Left ventricle myocardium superior (tissue), 1 donor: ENCODE data around the gene OR1E2. TPM values are rescaled to one million over a fixed set of nuclear protein-coding genes. Genes with fewer than 3 reads are reported as not detected.
A peak's percentile ranks its signal among the peaks of the same experiment; 100 is the strongest.
"Not testable (repeated sequence)": the region's sequence is repeated elsewhere in the genome, so short reads cannot be mapped to it uniquely, and the experiment has no call there.

Experiments used
- ATAC-seq: fragments of 200-7000 bp; cut with Tn5 transposase; one replicate; pipeline ENCODE4 v1.9.1; 2020; ENCODE audit warnings: mild to moderate bottlenecking, moderate library complexity
- DNase-seq: peaks from one replicate; pipeline ENCODE4 v3.0.0-alpha.2; 2020
- intact Hi-C: fragments of 100-400 bp; cut with micrococcal nuclease; formaldehyde crosslinking; loops from one replicate; pipeline ENCODE4 v1.11.0; 2022
- long read RNA-seq: library from polyadenylated mRNA; unstranded; transcript quantifications from one replicate; pipeline ENCODE4 v2.0.0, GENCODE V29; 2021
- total RNA-seq: library from RNA; stranded (reverse); fragmentation: NEBNext Ultra II Directional; extraction: Animal tissue kit (Norgen Biotek cat#: 25700); gene quantifications from one replicate; pipeline ENCODE4 v1.2.1, GENCODE V29; 2021
- donor health status: DM: no; HTN: yes; CAD: no; lungs with severe emphysema.

OR1E2 gene, protein sequence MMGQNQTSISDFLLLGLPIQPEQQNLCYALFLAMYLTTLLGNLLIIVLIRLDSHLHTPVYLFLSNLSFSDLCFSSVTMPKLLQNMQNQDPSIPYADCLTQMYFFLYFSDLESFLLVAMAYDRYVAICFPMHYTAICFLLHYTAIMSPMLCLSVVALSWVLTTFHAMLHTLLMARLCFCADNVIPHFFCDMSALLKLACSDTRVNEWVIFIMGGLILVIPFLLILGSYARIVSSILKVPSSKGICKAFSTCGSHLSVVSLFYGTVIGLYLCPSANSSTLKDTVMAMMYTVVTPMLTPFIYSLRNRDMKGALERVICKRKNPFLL
- not detected for total RNA-seq
- long read RNA-seq = 0 reads

DNA sequence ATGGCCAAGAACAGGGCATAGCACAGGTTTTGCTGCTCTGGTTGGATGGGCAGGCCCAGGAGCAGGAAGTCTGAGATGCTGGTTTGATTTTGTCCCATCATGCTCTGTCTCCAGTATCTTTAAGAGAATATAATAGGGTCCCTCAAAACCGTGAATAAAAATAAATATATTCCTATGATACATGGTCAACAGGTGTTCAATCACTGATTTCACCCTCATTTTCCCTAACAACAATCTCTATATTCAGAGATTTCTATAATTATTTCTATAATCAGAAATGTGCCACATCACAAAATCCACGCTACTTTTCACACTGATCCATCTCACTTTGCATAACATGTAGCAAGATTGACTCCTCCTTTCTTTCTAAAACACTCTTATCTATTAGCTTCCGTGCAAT, at the start of gene OR1E2:
TSS of gene OR1E2 (minus strand) at position 101 of the 400 bp plus-strand sequence. CDS start at position 101, 0 bp downstream.
- DNase-seq (no peak), ATAC-seq (no peak)
- intact Hi-C loops = no loop called here

DNA sequence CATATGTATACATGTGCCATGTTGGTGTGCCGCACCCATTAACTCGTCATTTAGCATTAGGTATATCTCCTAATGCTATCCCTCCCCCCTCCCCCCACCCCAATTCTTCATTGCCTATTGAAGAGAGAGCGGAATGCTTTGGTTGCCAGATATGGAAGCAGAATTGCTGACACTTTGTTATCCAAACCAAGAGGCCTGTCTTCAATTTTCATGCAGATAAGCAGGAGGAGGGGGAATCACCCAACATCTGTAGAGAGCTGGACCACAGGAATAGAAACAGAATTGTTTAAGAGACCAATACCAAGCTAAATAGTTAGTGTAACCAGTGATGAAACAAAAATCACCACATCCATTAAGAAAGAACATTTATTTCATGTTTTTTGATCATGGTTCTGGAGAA, 49.2 kb upstream of the OR1E2 start:
- ATAC-seq = no peak
- DNase-seq = no peak
- intact Hi-C loops = no loop called here

DNA sequence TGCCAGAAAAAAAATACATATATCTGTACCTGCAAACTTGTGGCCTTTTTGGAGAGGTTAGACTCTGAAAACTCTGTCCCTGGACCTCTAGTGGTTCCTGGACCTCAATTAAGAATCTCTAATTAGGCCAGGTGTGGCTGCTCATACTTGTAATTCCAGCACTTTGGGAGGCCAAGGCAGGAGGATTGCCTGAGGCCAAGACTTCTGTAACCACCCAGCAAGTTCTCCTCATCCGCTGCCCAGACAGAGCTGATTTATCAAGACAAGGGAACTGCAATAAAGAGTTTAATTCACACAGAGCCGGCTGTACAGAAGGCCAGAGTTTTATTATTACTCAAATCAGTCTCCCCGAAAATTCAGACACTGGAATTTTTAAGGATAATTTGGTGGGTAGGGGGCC, 46.3 kb upstream of the OR1E2 start:
- ATAC-seq (no peak), DNase-seq (no peak)
- intact Hi-C loops = no loop called here

DNA sequence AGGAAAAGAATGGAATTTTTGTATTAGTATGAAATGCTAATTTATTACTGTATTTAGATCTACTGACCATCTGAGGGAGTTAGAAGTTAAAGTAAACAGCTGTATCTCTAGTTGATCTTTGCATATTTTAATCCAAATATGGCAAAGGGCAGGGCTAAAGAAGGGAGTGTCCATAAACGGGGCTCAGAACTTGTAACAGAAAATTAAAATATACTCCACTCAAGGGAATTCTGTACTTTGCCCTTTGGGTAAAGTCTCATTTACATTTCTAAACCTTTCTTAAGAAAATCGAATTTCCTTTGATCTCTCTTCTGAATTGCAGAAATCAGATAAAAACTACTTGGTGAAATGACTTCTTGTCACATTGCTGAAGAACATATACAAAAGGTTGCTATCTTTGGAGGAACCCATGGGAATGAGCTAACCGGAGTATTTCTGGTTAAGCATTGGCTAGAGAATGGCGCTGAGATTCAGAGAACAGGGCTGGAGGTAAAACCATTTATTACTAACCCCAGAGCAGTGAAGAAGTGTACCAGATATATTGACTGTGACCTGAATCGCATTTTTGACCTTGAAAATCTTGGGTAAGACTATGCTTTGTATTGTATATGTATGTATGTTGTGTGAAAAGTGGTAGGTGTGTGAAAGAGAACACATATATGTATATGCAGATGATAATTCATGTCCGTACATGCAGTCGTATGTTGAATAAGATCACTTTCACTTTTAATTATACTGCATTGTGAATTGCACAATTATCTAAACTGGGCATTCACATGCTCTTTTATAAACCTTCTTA, 42.4 kb upstream of the OR1E2 start, which contains the start of gene ASPA:
TSS of gene ASPA (plus strand) at position 186 of the 799 bp plus-strand sequence. CDS start at position 349, 163 bp downstream.
- ATAC-seq (peak; percentile 71), DNase-seq (no peak)
- intact Hi-C loops = no loop called here

DNA sequence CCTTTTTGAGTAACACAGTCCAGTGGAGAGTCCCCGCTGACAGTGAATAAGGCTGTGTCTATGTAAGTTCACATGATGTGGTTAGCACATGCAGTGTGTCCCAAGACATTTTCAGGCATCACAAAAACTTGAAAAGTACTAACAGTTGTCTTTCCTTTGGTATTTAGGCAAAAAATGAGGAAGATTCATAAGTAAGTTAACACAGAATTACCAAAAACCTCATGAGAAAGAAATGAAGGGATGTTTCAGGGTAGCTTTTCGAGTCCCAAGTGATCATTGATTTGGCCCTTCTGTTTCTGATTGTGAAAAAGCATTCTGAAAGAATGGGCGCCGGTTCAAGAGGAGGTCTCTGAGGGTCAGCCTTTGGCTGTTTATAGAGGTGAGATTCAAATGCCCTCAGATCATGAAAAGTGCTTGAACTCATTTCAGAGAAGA, 41.6 kb upstream of the OR1E2 start:
- peak; percentile 48 for ATAC-seq
- intact Hi-C loops = no loop called here
- no peak for DNase-seq

DNA sequence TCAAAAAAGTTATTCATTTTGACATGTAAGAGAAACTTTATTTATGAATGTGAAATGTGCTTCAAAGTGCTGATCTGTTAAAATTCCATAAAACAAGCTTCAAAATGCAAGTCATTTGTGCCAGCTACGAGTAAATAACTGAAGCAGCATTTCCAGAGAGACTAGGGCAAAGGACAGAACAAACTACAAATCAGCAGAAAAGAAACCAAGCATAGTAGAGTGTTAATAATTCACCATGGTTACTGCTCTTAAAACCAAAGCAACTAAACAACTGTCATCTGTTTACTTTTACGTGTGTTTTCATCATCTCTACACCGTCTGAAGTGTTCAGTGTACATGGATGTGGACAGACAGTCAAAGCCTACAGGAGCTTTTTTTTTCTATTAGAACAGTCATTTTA, 40.6 kb upstream of the OR1E2 start:
- DNase-seq (no peak), ATAC-seq (no peak)
- intact Hi-C loops = no loop called here

DNA sequence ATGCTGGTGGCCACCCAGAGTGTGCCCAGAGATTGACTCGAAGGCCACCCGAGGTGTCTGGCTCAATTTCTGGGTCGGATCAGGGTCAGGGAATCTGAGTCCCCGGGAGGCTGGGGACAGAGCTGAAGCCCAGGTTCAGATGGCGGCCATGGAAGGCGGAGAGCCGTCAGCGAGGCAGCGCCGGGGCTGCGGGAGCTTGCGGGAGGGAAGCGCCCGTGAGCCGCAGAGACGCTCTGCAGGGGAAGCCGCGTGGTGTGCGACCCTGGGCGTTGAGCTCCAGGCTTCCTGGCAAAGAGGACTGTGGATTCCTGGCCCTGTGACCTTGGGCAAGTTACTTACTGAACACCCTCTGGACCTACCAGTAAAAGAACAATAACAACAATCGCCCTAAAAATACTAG, 38.5 kb upstream of the OR1E2 start:
- DNase-seq (no peak), ATAC-seq (no peak)
- intact Hi-C loops = no loop called here

DNA sequence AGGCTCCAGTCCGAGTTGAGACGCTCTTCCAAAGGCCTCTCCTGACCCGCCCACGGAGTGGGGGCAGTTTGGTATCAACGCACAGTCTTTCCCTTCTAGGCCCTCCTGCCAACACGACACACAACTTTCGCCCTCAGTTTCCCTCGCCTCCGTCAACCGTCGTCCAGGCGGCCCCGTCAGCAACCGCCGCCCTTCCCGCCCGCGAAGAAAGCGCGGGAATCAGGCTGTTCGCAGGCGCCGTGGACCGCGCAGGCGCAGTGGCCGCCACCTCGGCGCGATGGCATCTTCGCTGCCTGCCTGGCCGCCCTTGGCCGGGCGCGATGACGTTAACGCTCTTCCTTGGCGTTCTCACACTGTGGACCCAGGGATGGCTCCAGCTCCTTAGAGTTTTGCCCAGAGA, 38.0 kb upstream of the OR1E2 start, which contains the start of gene SPATA22:
TSS of gene SPATA22 (minus strand) at position 221 of the 400 bp plus-strand sequence. CDS start 2,494 bp downstream, outside the sequence.
- intact Hi-C loops = no loop called here
- no peak for ATAC-seq
- DNase-seq = no peak

DNA sequence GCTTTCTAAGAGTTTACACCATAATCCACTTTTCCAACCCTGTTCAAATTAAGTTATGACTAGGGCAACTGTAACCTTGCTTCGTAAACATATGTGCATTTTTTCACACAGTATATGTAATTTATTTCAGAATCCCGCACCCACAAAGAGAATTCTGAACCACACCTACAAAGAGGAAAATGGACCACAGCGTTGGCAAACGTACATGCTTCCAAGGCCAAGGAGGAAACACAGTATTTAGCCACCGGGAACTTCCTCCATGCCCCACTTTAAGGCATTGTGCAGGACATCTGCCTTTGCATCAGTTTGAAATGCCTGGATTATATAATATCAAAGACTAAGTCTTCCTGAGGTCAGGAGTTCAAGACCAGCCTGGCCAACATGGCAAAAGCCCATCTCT, 35.9 kb upstream of the OR1E2 start:
- DNase-seq (no peak), ATAC-seq (no peak)
- intact Hi-C loops = no loop called here

DNA sequence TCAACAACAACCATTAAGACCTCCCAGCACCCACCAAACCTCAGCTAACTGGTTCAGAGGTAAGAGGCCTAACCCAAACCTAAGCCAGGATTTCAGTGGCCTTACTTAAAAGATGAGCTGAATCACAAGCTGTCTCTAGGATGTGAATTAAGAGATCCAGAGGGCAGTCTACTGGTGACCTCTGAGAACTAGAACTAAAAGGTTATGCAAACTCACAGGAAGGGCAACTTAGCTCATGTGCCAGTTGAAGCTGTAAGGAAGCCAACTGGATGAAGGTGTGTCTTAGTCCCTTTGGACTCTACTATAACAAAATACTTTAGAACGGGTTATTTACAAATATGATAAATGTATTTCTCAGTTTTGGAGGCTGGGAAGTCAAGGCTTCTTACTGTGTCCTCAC, 32.7 kb upstream of the OR1E2 start:
- ATAC-seq, intact Hi-C loops, DNase-seq: not testable (repeated sequence)

DNA sequence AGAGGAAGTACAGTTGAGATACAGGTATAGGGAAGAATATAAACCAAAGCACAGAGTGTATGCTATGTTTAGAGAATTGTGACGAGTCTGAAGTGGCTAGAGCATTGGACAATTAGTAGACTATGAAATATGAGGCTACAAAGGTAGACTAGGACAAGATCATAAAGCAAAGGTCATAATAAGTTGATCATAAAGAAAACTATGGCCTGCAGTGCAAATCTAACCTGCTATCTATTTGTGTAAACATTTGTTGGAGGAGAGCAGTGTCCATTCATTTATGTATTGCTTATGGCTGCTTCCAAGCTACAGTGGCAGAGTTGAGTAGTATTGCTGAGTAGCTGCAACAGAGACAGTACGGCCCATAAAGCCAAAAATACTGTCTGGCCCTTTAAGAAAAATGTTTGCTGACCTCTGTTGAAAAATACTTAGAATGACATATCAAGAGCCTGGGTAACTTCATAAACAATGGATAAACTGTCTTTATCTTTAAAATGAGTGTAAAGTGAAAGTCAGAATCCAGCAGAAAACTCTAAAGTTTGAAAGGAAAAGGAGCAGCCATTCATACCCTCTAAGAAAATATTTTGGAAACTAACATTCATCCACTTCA, 14.5 kb upstream of the OR1E2 start:
- intact Hi-C loops = no loop called here
- DNase-seq (no peak), ATAC-seq (no peak)

DNA sequence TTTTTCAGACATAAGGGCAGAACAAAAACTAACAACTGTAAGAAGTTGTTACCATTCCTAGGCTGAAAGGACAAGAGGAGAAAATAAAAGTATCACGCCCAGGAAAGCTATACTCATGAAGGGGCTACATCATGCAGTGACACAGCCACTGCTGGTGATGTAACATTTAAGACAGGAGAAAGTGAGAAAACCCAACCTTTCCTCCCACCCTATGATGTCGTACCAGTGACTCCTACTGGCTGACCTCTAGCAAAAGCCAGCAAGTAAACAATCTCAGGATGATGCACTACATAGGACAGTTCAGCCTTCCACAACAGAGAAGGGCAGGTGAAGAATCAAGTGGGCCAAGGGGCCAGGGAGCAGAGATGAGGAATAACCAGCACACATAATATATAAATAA, 14.0 kb upstream of the OR1E2 start:
- intact Hi-C loops = no loop called here
- no peak for ATAC-seq
- no peak for DNase-seq

DNA sequence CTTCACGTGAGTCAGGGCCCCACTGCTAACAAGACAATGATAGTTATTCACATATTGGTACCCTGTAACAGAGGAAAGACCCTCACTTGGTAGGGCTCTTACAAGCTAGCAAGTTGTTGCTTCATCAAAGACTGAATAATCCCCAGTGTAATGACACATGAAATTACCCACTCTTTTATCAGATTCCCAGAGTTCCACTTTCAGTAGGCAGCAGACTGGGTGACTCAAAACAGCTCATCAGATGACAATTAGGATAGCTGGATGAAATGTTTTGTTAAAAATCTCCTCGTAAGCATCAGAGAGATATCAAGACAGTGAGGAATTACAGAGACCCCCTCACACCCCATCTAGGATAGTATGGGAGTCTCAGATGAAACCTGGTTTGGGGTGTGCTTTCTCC, 6.8 kb upstream of the OR1E2 start:
- intact Hi-C loops = no loop called here
- no peak for DNase-seq
- no peak for ATAC-seq

DNA sequence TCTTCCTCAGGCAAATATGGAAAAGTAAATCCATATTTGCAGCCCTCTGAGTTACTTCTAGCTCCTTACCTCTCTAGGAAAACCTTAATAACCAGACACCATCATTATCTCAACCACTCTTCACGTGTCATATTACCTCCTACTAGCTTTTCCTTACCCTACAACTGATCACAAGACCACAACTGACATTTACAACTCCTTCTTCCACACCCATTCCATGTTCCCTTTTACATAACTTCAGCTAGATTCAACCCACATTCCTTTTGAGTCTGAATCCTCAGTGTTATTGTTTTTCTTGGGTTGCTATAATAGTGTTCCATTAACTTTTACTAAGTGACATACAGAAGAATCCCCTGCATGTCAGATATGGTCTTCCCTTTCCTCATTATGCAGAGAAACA, 4.7 kb upstream of the OR1E2 start:
- no peak for DNase-seq
- no peak for ATAC-seq
- intact Hi-C loops = no loop called here

DNA sequence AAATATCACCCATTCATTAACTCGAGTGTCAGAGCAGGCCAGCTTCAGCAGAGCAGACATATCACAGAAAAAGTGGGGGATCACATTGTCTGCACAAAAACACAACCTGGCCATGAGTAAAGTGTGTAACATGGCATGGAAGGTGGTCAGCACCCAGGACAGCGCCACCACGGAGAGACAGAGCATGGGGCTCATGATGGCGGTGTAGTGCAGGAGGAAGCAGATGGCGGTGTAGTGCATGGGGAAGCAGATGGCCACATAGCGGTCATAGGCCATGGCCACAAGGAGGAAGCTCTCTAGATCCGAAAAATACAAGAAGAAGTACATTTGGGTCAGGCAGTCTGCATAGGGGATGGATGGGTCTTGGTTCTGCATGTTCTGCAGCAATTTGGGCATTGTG, 426 bp downstream of the OR1E2 start:
- ATAC-seq, intact Hi-C loops: not testable (repeated sequence)
- DNase-seq = peak; percentile 37

DNA sequence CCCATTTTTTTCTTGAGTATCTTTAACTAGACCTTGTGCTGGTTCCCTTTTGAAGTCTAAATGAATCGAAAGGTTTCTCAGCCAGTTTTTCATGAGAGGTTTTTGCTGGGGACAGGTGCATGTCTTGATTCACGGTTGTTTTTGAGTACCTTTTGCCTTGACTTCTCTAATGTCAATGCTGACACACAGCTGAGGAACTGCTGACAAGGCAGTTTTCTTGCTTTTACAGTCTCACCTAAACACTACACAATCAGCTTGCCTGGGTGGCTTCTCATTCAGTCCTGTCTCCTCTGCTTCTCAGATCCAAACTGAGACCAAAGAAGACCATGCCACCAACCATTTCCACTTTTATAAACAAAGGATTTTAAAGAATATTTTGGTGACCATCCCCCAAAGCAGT, 15.4 kb downstream of the OR1E2 start:
- ATAC-seq (no peak), DNase-seq (no peak)
- intact Hi-C loops = no loop called here

DNA sequence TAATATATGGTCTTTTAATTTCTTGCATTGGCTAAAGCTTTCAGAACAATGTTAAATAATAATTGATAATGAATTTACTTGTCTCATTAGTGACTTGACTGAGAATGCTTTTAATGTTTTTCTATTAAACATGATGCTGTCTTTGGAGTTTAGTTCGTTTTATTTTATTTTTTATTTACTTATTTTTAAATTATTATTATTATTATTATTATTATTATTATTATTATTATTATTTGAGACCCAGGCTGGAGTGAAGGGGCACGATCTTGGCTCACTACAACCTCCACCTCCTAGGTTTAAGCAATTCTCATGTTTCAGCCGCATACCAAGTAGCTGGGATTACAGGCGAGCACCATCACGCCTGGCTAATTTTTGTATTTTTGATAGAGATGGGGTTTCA, 18.0 kb downstream of the OR1E2 start:
- ATAC-seq (no peak), DNase-seq (no peak)
- intact Hi-C loops = no loop called here

DNA sequence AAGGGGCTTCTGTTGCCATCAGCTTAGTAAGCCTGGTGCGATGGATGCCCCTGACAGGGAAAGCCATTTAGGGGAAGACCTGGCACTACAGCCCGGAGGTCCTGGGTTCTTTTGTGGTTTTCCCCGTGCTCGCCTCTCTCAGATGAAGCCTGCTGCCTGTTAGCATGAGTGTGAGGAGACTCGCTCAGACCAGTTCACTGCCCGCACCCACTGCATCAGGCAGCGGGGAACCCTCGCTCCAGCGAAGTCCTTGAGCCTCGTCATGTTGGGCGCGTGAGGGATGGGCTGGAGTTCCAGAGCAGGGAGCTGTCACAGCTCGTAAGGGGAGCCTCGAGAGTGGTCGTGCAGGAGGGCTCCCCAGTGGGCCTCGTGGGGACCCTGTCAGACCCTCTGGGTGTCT, 21.4 kb downstream of the OR1E2 start:
- ATAC-seq, intact Hi-C loops, DNase-seq: not testable (repeated sequence)

DNA sequence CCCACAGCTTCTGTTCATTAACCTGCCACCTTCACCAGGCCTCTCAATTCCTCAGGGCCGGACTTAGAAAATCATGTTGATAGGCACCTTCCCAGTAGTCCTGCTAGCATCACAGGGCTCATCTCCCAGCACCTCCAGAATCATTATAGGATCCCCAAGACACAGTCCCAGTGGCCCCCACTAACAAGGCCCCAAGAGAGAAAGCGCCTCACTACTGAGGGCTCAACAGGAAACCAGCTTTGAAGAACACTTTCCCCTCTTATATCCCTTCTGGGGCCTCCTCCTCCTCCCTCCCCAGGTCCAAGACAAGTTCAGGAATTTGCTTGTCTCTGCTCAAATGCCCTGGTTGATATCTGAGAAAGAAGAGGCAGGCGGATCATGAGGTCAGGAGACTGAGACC, 22.6 kb downstream of the OR1E2 start, which contains the start of gene OR3A3:
TSS of gene OR3A3 (plus strand) at position 301 of the 400 bp plus-strand sequence.
- ATAC-seq (no peak), DNase-seq (no peak)
- intact Hi-C loops = no loop called here

DNA sequence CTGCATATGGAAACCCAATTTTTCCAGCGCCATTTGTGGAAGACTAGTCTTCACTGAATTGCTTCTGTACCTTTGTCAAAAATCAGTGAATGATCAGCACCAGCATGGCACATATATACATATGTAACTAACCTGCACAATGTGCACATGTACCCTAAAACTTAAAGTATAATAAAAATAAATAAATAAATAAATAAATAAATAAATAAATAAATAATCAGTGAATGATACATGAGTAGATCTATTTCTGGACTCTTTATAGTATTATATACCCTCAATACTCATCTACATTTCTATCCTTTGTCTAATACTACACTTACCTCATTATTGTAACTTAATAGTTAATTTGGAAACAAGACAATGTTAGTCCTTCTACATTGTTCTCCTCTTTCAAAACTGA, 29.8 kb downstream of the OR1E2 start:
- ATAC-seq, intact Hi-C loops, DNase-seq: not testable (repeated sequence)
